Breast epithelium (tissue), 3 donors: ENCODE measurements around the gene IQCH.

Experiments used
- CTCF ChIP-seq, 3 donors: fragments of 450-650 bp; IDR thresholded peaks; one replicate each; pipeline ENCODE4 v1.5.1; 2016 to 2017; ENCODE audit warnings: antibody characterized with exemption in 3 of 3, mild to moderate bottlenecking in 3 of 3, moderate library complexity in 3 of 3
- POLR2A ChIP-seq: fragments of 450-650 bp; IDR thresholded peaks from one replicate; pipeline ENCODE4 v1.6.1; 2016; ENCODE audit warnings: antibody characterized with exemption, mild to moderate bottlenecking, moderate library complexity
- POLR2AphosphoS5 ChIP-seq, 3 donors: sonication (generic); formaldehyde crosslinking; IDR thresholded peaks; one replicate each; pipeline ENCODE4 v1.6.1; 2017; ENCODE audit warnings: antibody characterized with exemption in 3 of 3

- no peak for TF ChIP-seq POLR2A
- TF ChIP-seq CTCF (IDR thresholded peaks at IDR 0.05) = no peak
- TF ChIP-seq POLR2AphosphoS5 (IDR thresholded peaks at IDR 0.05) = no peak
Observed at GRCh38 chr15:67383899-67384298, 129.3 kb downstream of the IQCH start.
